ES-I3 (cell line): ENCODE data around the gene FAHD1.

Experiments
- H3K36me3 ChIP-seq: 2 replicates; pipeline ENCODE4 v1.6.1; 2013; ENCODE audit warnings: mild to moderate bottlenecking, low read length, control low read depth, moderate library complexity; ENCODE audit not compliant: insufficient read depth
- H3K4me1 ChIP-seq: 2 replicates; pipeline ENCODE4 v1.6.1; 2013; ENCODE audit warnings: mild to moderate bottlenecking, control low read depth, low read length; ENCODE audit not compliant: insufficient read depth
- H3K9ac ChIP-seq: 2 replicates; pipeline ENCODE4 v1.6.1; 2013; ENCODE audit warnings: low read depth, mild to moderate bottlenecking, low read length, moderate library complexity
- H3K9me3 ChIP-seq: 2 replicates; pipeline ENCODE4 v1.6.1; 2013; ENCODE audit warnings: mild to moderate bottlenecking, low read length, moderate library complexity; ENCODE audit not compliant: control insufficient read depth, insufficient read depth

The FAHD1 gene

GRCh38 chr16:1785846-1786170, 41.2 kb upstream of the FAHD1 start:
- Histone ChIP-seq H3K9me3 (no peaks in the 10 kb centered on the region), H3K9ac (no peak overlapping the region), H3K4me1 (no peaks in the 10 kb centered on the region; the same call in 1 of the 2 replicates), H3K36me3 (no peaks in the 10 kb centered on the region)

GRCh38 chr16:1786242-1787055, 40.6 kb upstream of the FAHD1 start:
- H3K9me3 ChIP-seq = no peaks in the 10 kb centered on the region
- H3K36me3 ChIP-seq = no peaks in the 10 kb centered on the region
- H3K4me1 ChIP-seq = no peaks in the 10 kb centered on the region; the same call in 1 of the 2 replicates
- H3K9ac ChIP-seq = no peak overlapping the region

GRCh38 chr16:1787056-1787321, 40.0 kb upstream of the FAHD1 start:
- no peaks in the 10 kb centered on the region for H3K4me1 ChIP-seq
- no peaks in the 10 kb centered on the region for H3K9me3 ChIP-seq
- H3K9ac ChIP-seq = no peak overlapping the region
- H3K36me3 ChIP-seq = no peaks in the 10 kb centered on the region

DNA sequence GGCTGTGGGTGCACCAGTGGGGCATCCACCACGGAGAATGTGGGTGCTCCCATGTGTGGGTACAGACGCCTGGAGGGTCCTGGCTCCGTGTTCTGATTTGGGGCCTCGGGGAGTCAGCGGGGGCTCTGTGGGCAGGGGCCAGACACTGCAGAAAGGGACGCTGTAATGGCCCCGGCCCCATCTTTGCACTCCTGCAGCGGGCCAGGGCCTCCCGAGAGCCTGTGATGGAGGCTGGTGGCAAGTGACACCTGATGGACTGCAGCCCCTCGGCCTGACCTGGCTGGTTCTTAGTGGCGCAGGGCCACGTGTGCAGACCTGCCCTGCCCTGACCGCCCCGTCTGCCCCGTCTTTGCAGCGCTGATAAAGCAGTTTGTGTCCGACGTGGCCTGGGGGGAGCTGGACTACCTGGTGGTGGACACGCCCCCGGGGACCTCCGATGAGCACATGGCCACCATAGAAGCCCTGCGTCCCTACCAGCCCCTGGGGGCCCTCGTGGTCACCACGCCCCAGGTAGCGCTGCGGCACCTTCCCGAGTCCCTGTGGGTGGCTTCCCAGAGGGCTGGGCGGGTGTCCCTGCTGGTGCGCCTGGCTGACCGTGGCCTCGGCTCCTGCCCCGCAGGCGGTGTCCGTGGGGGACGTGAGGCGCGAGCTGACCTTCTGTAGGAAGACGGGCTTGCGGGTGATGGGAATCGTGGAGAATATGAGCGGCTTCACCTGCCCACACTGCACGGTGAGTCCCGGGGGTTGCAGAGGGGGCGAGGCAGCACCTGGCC, 39.5 kb upstream of the FAHD1 start:
- H3K36me3 ChIP-seq = no peaks in the 10 kb centered on the region
- H3K9me3 ChIP-seq = no peaks in the 10 kb centered on the region
- H3K4me1 ChIP-seq = no peaks in the 10 kb centered on the region
- H3K9ac ChIP-seq = no peak overlapping the region

DNA sequence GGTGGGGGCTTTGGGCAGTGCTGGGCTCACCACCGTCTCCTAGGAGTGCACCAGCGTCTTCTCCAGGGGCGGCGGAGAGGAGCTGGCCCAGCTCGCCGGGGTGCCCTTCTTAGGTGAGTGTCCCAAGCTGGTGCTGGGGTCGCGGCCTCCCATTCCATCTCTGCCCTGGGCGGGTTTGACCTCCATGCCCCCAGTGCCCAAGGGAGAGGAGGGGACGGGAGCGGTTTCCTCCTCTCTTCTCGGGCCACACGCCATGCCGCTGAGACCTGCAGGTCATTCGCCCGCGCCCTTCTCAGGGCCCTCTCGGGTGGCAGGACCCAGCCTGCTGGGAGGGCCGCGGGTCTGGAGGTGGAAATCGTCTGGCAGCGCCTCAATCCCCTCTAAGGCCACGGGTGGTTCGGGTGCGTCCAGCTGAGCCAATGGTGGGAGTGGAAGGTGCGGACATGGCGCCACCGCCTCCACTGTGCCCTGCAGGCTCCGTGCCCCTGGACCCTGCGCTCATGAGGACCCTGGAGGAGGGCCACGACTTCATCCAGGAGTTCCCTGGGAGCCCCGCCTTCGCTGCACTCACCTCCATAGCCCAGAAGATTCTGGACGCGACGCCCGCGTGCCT, 38.8 kb upstream of the FAHD1 start:
- Histone ChIP-seq H3K9me3 (no peaks in the 10 kb centered on the region), H3K36me3 (no peaks in the 10 kb centered on the region), H3K4me1 (no peaks in the 10 kb centered on the region), H3K9ac (no peak overlapping the region)

- Histone ChIP-seq H3K4me1 (no peaks in the 10 kb centered on the region), H3K9ac (no peak overlapping the region), H3K36me3 (no peaks in the 10 kb centered on the region)
These were observed 38.3 kb upstream of the FAHD1 start for GRCh38 chr16:1788708-1789100.

DNA sequence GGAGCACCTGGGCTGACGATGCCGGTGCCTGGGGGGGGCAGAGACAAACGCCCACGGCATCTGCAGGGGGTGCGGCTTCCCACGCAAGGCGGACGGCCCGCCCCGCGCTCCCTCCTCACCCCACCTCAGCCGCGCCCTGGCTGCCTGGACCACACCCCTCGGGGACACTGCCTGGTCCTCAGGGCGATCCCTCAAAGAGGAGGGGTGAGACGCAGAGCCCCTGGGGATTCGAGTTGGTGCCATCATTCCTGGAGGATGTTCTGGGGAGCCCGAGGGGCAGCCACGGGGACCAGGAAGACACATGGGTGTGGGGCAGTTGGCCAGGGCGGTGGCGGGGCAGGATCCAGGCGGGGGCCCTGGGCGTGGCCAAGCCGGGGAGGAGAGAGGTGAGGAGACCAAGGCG, 37.4 kb upstream of the FAHD1 start:
- Histone ChIP-seq H3K9me3 (no peaks in the 10 kb centered on the region), H3K36me3 (no peaks in the 10 kb centered on the region), H3K4me1 (no peaks in the 10 kb centered on the region), H3K9ac (no peak overlapping the region)

More at GRCh38 chr16:1788708-1789100, 38.3 kb upstream of the FAHD1 start:
- H3K9me3 ChIP-seq = no peaks in the 10 kb centered on the region

DNA sequence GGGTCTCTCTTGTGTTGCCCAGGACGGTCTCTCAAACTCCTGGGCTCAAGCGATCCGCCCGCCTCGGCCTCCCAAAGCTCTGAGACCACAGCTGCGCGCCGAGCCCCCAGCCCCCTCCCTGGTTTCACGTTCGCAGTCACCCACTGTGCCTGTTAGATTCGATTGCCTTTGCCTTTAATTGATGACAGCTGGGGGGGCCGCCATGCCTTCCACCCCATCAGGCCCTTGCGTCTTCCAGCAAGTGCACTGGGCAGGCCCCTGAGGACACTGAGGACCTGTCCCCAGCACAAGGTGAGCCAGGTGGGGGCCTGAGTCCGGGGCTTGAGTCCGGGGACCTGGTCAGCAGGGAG, 36.8 kb upstream of the FAHD1 start:
- H3K9ac ChIP-seq = no peak overlapping the region
- H3K4me1 ChIP-seq = no peaks in the 10 kb centered on the region
- no peaks in the 10 kb centered on the region for H3K36me3 ChIP-seq
- no peaks in the 10 kb centered on the region for H3K9me3 ChIP-seq

DNA sequence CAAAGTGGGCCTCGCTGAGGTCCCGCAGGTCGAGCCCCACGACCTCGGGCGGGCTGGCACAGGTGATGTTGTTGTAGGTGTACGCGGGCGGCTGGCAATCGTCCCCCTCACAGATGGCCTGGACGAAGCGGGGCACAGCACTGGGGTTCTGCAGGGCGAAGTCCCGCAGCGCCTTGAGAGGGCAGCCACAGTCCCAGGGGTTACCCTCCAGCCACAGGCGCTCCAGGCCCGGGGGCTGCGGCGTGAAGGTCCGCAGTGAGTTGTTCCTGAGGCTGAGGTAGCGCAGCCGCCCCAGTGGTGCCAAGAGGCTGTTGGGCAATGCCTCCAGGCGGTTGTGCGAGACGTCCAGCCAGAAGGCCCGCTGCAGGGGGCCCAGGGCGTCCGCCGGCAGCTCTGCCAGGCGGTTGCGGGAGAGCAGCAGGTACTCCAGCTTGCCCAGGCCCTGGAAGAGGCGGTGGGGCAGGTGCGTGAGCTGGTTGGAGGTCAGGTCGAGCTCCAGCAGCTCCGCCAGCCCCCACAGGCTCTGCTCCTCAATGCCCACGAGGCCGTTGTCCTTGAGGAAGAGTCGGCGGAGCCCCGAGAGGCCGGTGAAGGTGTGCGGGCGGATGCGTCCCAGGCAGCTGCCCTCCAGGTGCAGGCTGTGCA, 36.3 kb upstream of the FAHD1 start:
- no peaks in the 10 kb centered on the region for H3K9me3 ChIP-seq
- no peak overlapping the region for H3K9ac ChIP-seq
- no peaks in the 10 kb centered on the region for H3K36me3 ChIP-seq
- H3K4me1 ChIP-seq = no peaks in the 10 kb centered on the region

DNA sequence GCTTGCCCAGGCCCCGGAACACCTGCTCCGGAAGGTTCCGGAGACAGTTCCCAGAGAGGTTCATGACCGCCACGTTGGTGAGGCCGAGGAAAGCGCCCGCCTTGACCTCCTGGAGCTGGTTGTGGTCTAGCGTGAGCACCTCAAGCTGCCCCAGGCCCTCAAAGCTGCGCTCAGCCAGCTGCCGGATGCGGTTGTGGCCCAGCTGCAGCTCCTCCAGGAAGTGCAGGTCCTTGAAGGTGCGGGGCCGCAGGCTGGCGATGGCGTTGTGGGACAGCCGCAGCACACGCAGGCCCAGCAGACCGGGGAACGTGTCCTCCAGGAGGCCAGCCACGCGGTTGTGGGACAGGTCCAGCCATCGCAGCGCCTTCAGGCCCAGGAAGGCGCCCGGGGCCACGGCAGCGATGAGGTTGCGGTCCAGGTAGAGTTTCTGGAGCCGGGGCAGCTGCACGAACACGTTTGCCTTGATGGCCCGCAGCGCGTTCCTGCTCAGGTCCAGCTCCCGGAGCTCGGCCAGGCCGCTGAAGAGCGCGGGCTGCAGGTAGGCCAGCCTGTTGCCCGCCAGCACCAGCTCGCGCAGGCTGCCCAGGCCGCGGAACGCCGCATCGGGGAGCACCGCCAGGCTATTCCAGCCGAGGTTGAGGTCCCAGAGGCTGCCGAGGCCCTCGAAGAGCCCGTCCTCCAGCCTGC, 35.6 kb upstream of the FAHD1 start:
- Histone ChIP-seq H3K9me3 (no peaks in the 10 kb centered on the region), H3K4me1 (no peaks in the 10 kb centered on the region), H3K36me3 (no peaks in the 10 kb centered on the region), H3K9ac (no peak overlapping the region)

DNA sequence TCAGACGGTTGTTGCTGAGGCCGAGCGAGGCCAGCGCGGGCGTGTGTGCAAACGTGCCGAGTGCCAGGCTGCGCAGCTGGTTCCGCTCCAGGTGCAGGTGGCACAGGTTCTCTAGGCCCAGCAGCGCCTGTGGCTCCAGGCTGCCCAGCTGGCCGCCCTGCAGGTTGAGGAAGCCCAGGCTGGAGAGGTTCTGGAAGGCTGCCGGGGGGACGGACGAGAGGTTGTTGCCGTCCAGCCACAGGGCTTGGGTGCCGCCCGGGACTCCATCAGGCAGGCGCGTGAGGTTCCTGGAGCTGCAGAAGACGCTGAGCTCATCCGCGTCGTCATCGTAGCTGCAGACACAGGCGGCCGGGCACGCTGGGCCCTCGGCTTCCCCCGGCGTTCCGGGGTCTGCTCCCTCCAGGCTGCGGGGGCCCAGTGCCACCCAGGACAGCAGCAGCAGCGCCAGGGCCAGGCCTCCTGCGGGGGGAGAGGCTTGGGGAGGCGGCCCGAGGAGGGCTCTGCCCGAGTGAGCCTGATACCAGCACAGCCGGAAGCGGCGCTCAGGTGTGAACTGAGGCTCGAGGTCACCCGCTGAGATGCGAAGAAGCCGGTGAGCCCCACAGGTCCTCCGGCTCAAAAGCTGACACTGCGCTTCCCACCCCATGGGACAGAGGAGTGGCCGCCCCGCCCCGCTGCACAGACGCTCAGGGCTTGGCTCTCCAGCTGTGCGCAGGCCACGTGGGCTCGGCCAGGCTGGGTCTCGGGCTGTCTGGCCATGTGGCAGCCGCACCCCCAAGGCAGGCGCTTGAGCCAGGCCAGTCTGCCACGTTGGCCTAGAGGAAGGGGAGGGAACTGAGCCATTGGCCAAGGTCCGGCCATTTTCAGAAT, 34.8 kb upstream of the FAHD1 start:
- no peaks in the 10 kb centered on the region for H3K9me3 ChIP-seq
- H3K36me3 ChIP-seq = no peaks in the 10 kb centered on the region

DNA sequence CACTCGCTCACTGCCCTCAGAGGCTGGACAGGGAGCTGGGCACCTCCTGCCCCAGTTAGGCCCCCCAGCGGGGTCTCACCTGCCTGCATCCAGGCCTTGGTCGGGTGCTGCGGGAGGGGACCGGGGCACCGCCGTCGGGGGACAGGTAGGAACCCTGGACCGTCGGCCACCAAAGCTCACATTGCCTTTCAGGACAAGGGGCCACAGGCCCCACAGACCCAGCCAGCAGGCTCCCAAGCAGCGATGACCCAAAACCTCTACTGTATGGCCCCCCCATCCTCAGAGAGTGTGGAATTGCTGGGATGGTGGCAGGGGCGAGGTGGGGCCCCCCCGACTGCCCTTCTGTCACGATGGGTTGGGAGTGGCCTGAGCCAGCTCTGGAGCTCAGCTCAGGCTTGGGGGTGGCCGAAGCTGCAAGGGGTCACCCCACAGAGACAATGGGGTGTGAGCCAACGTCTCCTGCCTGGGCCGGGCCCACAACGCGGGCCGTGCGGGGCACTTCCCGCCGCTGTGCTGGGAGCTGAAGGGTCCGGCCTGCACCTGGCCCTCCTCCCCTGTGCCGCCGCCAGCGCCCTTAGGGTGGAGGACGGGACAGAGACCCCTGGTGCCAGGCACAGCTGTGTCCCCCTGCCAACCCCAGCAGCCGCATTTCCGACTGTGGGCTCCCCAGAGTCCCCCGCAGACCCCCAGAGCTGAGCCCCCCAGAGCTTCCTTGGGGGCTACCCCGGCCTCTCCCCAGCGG, 34.0 kb upstream of the FAHD1 start:
- Histone ChIP-seq H3K9me3 (peaks cover 2% of the 10 kb centered on the region), H3K9ac (no peak overlapping the region), H3K4me1 (no peaks in the 10 kb centered on the region), H3K36me3 (no peaks in the 10 kb centered on the region)

More for the DNA sequence above, 34.8 kb upstream of the FAHD1 start:
- H3K4me1 ChIP-seq = no peaks in the 10 kb centered on the region
- no peak overlapping the region for H3K9ac ChIP-seq

DNA sequence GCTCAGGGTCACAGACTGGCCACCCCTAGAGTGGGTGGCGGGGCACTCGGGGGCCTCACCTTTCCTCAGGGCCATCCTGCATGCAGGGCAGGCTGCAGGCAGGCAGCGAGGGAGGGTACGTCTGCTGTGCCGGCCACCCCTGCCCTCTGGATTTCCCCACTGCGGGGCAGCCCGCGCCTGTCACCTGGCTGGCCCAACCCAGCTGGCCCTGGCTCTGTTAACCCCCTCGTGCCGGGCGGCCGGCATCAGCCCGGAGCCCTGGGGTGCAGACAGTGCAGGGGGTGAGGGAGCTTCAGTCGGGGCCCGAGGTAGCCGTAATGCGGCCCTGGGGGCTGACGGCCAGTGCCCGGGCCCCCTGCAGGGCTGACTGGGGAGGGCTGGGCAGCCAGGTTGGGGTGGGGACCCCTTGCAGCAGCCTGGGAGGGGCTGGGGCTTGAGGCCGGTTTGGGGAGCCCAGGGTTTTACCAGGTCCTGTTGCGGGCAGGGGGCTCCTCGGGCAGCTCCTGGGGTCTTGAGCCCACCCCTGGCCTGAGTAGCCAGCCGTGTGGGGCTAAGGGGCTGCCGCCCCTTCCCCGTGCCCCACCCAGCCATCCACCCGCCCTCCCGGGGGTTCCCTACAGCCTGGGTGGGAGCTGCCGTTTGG, 33.3 kb upstream of the FAHD1 start, which contains the start of gene IGFALS:
Gene IGFALS, minus strand, starts transcription at position 128 of the 643 bp plus-strand sequence. Its CDS starts 53 bp downstream, at position 75.
- Histone ChIP-seq H3K4me1 (no peaks in the 10 kb centered on the region), H3K36me3 (no peaks in the 10 kb centered on the region), H3K9me3 (peaks cover 3% of the 10 kb centered on the region), H3K9ac (no peak within 1 kb of the TSS)
